CD14-positive monocyte (primary cell): ENCODE results near the gene SYP. TPM values are rescaled to one million over a fixed set of nuclear protein-coding genes. Genes with fewer than 3 reads are reported as not detected.

Source experiments
- DNase-seq, 3 donors: peaks; one replicate each; pipeline ENCODE4 v3.0.0-alpha.2; 2011 to 2022
- H2AFZ ChIP-seq: 2 replicates; pipeline ENCODE4 v1.6.0; 2012; ENCODE audit warnings: mild to moderate bottlenecking, low read depth, low read length, inconsistent platforms; ENCODE audit not compliant: insufficient read depth, poor library complexity, severe bottlenecking
- H3K27ac ChIP-seq, 2 donors: 1 replicate in 1 of 2; 2 replicates in 1 of 2; pipeline ENCODE4 v1.5.1; 2012 to 2013; ENCODE audit warnings: low read length in 2 of 2, control low read depth in 1 of 2, inconsistent platforms in 1 of 2, low read depth in 1 of 2, mild to moderate bottlenecking in 1 of 2
- H3K27me3 ChIP-seq, 2 donors: one replicate each; pipeline versions ENCODE4 v1.6.0 to v1.6.1; 2011 to 2013; ENCODE audit warnings: low read length in 2 of 2; ENCODE audit not compliant: control insufficient read depth in 2 of 2, insufficient read depth in 2 of 2
- H3K36me3 ChIP-seq, 2 donors: replicated peaks in 1 of 2; 1 replicate in 1 of 2; 2 replicates in 1 of 2; pipeline versions ENCODE4 v1.5.1 to v1.6.1; 2012 to 2013; ENCODE audit warnings: low read length in 2 of 2, control low read depth in 1 of 2, inconsistent platforms in 1 of 2, mild to moderate bottlenecking in 1 of 2; ENCODE audit not compliant: insufficient read depth in 2 of 2, control insufficient read depth in 1 of 2
- H3K4me1 ChIP-seq, 2 donors: 1 replicate in 1 of 2; 2 replicates in 1 of 2; pipeline versions ENCODE4 v1.5.1 to v1.6.1; 2012 to 2013; ENCODE audit warnings: low read length in 2 of 2, control low read depth in 1 of 2, inconsistent platforms in 1 of 2, mild to moderate bottlenecking in 1 of 2, moderate library complexity in 1 of 2; ENCODE audit not compliant: insufficient read depth in 2 of 2, control insufficient read depth in 1 of 2
- H3K4me2 ChIP-seq: replicated peaks from 2 replicates; pipeline ENCODE3; 2012; ENCODE audit warnings: low read length, moderate library complexity, mild to moderate bottlenecking; ENCODE audit not compliant: poor library complexity, severe bottlenecking; ENCODE audit errors: extremely low read depth
- H3K4me3 ChIP-seq, 3 experiments: fragments of 200-600 bp in 1 of 3; sonication (generic) in 1 of 3; replicated peaks in 1 of 3; 1 replicate in 2 of 3; 2 replicates in 1 of 3; pipeline ENCODE4 v1.5.1; 2011 to 2013; ENCODE audit warnings: low read length in 3 of 3, mild to moderate bottlenecking in 3 of 3, control low read depth in 2 of 3, low read depth in 2 of 3, inconsistent platforms in 1 of 3, moderate library complexity in 1 of 3
- H3K79me2 ChIP-seq: 2 replicates; pipeline ENCODE4 v1.6.0; 2012; ENCODE audit warnings: mild to moderate bottlenecking, control low read depth, inconsistent platforms, low read length, moderate library complexity; ENCODE audit not compliant: insufficient read depth
- H3K9ac ChIP-seq: 2 replicates; pipeline ENCODE4 v1.6.0; 2017; ENCODE audit warnings: low read length, mild to moderate bottlenecking; ENCODE audit not compliant: insufficient read depth, poor library complexity, severe bottlenecking
- H3K9me3 ChIP-seq, 2 donors: replicated peaks in 1 of 2; 1 replicate in 1 of 2; 2 replicates in 1 of 2; pipeline versions ENCODE4 v1.5.1 to v1.6.1; 2012 to 2013; ENCODE audit warnings: low read length in 2 of 2, control low read depth in 1 of 2; ENCODE audit not compliant: control insufficient read depth in 1 of 2, insufficient read depth in 1 of 2
- H4K20me1 ChIP-seq: 2 replicates; pipeline ENCODE4 v1.6.0; 2012; ENCODE audit warnings: mild to moderate bottlenecking, low read length, control low read depth, moderate library complexity; ENCODE audit not compliant: insufficient read depth
- H3K27ac Mint-ChIP-seq, 7 donors: one replicate each; pipeline ENCODE4 v1.8.0; 2020; ENCODE audit warnings: mild to moderate bottlenecking in 7 of 7, mixed read lengths in 7 of 7, moderate library complexity in 6 of 7, inconsistent platforms in 2 of 7
- H3K27me3 Mint-ChIP-seq, 3 donors: one replicate each; pipeline ENCODE4 v1.8.0; 2021 to 2022; ENCODE audit warnings: low read depth in 3 of 3, mild to moderate bottlenecking in 3 of 3, mixed read lengths in 3 of 3, moderate library complexity in 3 of 3, inconsistent platforms in 1 of 3
- H3K36me3 Mint-ChIP-seq, 2 donors: one replicate each; pipeline ENCODE4 v1.8.0; 2020; ENCODE audit warnings: mixed read lengths in 2 of 2, inconsistent platforms in 1 of 2, mild to moderate bottlenecking in 1 of 2
- H3K4me1 Mint-ChIP-seq: one replicate; pipeline ENCODE4 v1.8.0; 2020; ENCODE audit warnings: mild to moderate bottlenecking, mixed read lengths
- H3K4me3 Mint-ChIP-seq, 2 donors: one replicate each; pipeline ENCODE4 v1.8.0; 2020; ENCODE audit warnings: mild to moderate bottlenecking in 2 of 2, mixed read lengths in 2 of 2, moderate library complexity in 1 of 2
- H3K9me3 Mint-ChIP-seq, 7 donors: one replicate each; pipeline ENCODE4 v1.8.0; 2020 to 2022; ENCODE audit warnings: mixed read lengths in 7 of 7, mild to moderate bottlenecking in 6 of 7, moderate library complexity in 6 of 7, inconsistent platforms in 2 of 7
- WGBS: methylation state at CpG from one replicate; pipeline ENCODE4 v1.1.5; 2013; ENCODE audit warnings: missing lambda C conversion rate; ENCODE audit not compliant: insufficient coverage; 5-methylcytosine and 5-hydroxymethylcytosine counted together
- intact Hi-C, 2 donors: fragments of 100-400 bp; cut with micrococcal nuclease; formaldehyde crosslinking; loops; one replicate each; pipeline versions ENCODE4 v1.15.0 to v1.15.1; 2023
- polyA plus RNA-seq, 3 donors: library from polyadenylated mRNA; depleted of rRNA in 1 of 3; unstranded in 2 of 3; stranded (reverse) in 1 of 3; fragments of 300-500 nt in 2 of 3; fragments of >200 nt in 1 of 3; fragmentation: Illumina TruSeq in 2 of 3; gene quantifications; 1 replicate in 2 of 3; 2 replicates in 1 of 3; pipeline ENCODE4 v1.2.3, GENCODE V29; 2012 to 2021
- TF ChIP-seq, protein P1 (sequence below): fragments of 200-600 bp; IDR thresholded peaks from one replicate; pipeline ENCODE4 v1.8.0; 2022; ENCODE audit warnings: antibody characterized with exemption, mild to moderate bottlenecking

SYP gene
- polyA plus RNA-seq, 3 donors, result 0.27 to 0.69 (median 0.68) TPM

DNA sequence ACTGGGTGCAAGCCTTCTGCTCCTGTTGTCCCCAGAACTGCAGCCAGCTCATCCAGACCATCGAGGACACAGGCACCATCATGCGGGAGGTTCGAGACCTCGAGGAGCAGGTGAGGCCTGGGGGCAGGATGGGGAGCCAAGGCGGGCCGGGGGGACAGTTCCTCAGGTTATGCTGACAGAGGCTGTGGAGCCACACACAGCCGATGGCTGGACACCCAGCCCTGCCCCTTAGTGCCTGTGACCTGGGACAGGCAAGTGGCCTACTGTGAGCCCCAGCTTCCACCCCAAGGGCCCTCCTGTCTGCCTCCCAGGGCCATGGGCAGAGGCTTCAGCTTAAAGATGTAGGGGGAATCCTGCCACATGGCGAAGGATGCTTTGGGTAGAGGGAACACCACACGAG lies 49.6 kb upstream of the SYP start:
- 92% methylated on average over 6 of the region's 9 CpGs for WGBS
- no peak overlapping the region for H3K4me2 ChIP-seq

DNA sequence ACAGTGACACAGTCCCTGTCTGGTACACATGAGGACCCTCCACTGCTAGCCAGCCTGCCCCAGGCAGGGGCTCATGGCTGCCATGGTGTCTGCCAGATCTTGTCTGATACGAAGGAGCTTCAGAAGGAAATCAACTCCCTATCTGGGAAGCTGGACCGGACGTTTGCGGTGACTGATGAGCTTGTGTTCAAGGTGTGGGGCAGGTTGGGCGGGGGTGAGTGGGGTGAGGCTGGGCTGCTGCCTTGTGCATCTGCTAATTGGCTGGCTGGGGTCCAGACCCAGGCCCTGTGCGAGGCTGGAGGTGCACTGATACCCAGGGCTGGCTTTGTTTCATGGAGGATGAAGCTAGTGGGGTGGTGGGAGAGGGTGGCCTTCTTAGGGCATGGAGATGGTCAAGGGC lies 49.1 kb upstream of the SYP start:
- H3K4me1 ChIP-seq, result peaks cover 9% of the 10 kb centered on the region in 2 donors
- WGBS, result 98% methylated on average over 6 of the region's 6 CpGs
- TF ChIP-seq, protein P1, sequence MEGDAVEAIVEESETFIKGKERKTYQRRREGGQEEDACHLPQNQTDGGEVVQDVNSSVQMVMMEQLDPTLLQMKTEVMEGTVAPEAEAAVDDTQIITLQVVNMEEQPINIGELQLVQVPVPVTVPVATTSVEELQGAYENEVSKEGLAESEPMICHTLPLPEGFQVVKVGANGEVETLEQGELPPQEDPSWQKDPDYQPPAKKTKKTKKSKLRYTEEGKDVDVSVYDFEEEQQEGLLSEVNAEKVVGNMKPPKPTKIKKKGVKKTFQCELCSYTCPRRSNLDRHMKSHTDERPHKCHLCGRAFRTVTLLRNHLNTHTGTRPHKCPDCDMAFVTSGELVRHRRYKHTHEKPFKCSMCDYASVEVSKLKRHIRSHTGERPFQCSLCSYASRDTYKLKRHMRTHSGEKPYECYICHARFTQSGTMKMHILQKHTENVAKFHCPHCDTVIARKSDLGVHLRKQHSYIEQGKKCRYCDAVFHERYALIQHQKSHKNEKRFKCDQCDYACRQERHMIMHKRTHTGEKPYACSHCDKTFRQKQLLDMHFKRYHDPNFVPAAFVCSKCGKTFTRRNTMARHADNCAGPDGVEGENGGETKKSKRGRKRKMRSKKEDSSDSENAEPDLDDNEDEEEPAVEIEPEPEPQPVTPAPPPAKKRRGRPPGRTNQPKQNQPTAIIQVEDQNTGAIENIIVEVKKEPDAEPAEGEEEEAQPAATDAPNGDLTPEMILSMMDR, result no peak
- Mint-ChIP-seq H3K27me3 (peaks cover 0 to 11% (median 2%) of the 10 kb centered on the region in 3 donors), H3K27ac (peak overlapping the region in 1 of 7 donors; percentile 49), H3K9me3 (peaks cover 0 to 1% (median 0%) of the 10 kb centered on the region in 7 donors), H3K36me3 (peaks cover 49 to 65% of the 10 kb centered on the region in 2 donors), H3K4me1 (peaks cover 16% of the 10 kb centered on the region), H3K4me3 (no peak overlapping the region)
- H3K27ac ChIP-seq, result no peak overlapping the region
- H3K4me2 ChIP-seq, result no peak overlapping the region
- H3K36me3 ChIP-seq, result peaks cover 48 to 68% of the 10 kb centered on the region in 2 donors
- H3K4me3 ChIP-seq, result no peak overlapping the region
- H3K79me2 ChIP-seq, result no peaks in the 10 kb centered on the region
- no peak overlapping the region for H2AFZ ChIP-seq
- peaks cover 4% of the 10 kb centered on the region for H4K20me1 ChIP-seq
- DNase-seq, result no peak
- H3K9ac ChIP-seq, result no peak overlapping the region
- H3K9me3 ChIP-seq, result no peaks in the 10 kb centered on the region
- H3K27me3 ChIP-seq, result no peaks in the 10 kb centered on the region
- intact Hi-C loops, result no loop called here

More for the DNA sequence above, 49.6 kb upstream of the SYP start:
- Histone ChIP-seq H3K9ac (no peak overlapping the region), H3K9me3 (no peaks in the 10 kb centered on the region), H3K36me3 (peaks cover 43 to 63% of the 10 kb centered on the region in 2 donors), H3K4me3 (no peak overlapping the region), H4K20me1 (peaks cover 4% of the 10 kb centered on the region), H2AFZ (no peak overlapping the region), H3K27me3 (no peaks in the 10 kb centered on the region), H3K4me1 (peaks cover 9% of the 10 kb centered on the region in 2 donors), H3K27ac (no peak overlapping the region), H3K79me2 (no peaks in the 10 kb centered on the region)
- Mint-ChIP-seq H3K9me3 (no peaks in the 10 kb centered on the region), H3K27ac (no peak overlapping the region), H3K4me3 (no peak overlapping the region), H3K4me1 (peaks cover 19% of the 10 kb centered on the region), H3K27me3 (peaks cover 0 to 8% (median 2%) of the 10 kb centered on the region in 3 donors), H3K36me3 (peaks cover 44 to 59% of the 10 kb centered on the region in 2 donors)
- TF ChIP-seq, protein P1, result no peak
- intact Hi-C loops, result no loop called here
- DNase-seq, result no peak
